ENCODE measurements around the gene COMMD10.

DNA sequence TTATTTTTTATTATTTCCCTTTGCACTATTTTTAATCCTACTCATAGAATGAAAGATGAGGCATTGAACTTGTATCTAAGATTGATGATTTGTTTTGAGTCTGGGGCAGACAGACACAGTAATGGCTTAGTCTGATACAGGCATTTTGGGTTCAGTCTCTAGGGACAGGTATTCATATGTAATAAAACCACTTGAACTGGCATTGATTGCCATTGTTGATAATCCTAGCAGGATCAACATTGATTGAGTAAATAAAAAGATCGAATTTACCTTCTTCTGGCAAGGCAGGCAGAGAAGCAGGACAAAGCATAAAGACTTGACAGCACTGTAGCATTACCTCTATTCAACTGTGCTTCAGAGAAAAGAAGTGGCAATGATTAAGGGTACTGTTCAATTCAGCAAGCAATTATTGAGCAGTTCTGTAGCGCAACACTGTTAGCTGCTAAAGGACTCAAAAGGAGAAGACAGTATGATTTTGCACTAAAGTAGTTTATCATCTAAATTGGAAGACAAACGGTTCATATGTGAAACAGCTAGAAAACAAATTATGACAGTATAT is 144.4 kb downstream of the COMMD10 start:
- TF ChIP-seq, protein P1, sequence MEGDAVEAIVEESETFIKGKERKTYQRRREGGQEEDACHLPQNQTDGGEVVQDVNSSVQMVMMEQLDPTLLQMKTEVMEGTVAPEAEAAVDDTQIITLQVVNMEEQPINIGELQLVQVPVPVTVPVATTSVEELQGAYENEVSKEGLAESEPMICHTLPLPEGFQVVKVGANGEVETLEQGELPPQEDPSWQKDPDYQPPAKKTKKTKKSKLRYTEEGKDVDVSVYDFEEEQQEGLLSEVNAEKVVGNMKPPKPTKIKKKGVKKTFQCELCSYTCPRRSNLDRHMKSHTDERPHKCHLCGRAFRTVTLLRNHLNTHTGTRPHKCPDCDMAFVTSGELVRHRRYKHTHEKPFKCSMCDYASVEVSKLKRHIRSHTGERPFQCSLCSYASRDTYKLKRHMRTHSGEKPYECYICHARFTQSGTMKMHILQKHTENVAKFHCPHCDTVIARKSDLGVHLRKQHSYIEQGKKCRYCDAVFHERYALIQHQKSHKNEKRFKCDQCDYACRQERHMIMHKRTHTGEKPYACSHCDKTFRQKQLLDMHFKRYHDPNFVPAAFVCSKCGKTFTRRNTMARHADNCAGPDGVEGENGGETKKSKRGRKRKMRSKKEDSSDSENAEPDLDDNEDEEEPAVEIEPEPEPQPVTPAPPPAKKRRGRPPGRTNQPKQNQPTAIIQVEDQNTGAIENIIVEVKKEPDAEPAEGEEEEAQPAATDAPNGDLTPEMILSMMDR (IDR thresholded peaks at IDR 0.05): no peak
- no peak for TF ChIP-seq POLR2A (IDR thresholded peaks at IDR 0.05; ENCODE audit: low read depth)
- no peak for TF ChIP-seq POLR2AphosphoS5 (IDR thresholded peaks at IDR 0.05)
- no peak for TF ChIP-seq EP300 (IDR thresholded peaks at IDR 0.05)
